Stimulated activated CD4-positive, alpha-beta T cell treated with anti-CD3 and anti-CD28 coated beads, Interleukin-12 subunit alpha, Interleukin-12 subunit beta, amount 100 ng/mL, for 4 hours (primary cell): ENCODE results near the gene AVP.
A peak's percentile ranks its signal among the peaks of the same experiment; 100 is the strongest.

Experiments
- DNase-seq: peaks from one replicate; pipeline ENCODE4 v3.0.0-alpha.2; 2020

AVP gene

DNA sequence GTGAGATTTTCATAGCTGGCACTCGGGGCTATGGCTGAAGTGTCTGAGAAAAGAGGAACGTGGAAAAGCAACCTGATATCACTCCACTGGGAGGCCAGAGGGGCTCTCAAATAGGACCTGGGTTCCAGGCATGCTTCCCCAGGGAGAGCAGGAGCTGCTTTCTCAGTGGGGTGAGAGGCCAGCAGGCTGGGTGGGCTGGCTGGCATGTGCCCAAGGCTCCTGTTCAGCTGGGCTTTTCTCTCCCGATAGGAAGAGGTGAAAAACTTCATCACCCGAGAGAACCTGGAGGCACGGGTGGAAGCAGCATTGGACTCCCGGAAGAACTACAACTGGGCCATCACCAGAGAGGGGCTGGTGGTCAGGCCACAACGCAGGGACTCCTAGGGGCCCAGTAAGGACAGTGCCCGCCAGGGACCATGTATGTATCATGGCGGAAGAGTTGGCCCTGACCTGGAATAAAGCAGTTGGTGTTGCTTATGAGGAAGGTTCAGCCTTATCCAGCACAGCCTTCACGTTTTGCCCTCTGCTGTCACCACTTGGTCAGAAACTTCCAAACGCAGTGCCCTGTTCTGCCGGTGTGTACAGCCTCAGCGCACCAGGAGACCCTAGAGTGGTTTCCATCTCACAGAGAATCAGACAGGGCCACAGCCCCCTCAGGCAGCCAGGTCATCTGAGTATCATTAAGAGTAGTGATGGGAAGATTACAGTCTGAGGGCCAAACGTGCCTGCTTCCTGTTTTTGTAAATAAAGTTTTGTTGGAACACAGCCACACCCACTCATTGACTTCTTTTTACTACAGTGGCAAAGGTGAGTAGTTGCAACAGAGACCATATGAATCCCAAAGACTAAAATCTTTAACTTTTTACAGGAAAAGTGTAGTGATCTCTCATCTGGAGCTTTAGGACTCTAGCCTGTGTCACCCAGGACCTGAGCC is 36.8 kb downstream of the AVP start:
- no peak for DNase-seq

DNA sequence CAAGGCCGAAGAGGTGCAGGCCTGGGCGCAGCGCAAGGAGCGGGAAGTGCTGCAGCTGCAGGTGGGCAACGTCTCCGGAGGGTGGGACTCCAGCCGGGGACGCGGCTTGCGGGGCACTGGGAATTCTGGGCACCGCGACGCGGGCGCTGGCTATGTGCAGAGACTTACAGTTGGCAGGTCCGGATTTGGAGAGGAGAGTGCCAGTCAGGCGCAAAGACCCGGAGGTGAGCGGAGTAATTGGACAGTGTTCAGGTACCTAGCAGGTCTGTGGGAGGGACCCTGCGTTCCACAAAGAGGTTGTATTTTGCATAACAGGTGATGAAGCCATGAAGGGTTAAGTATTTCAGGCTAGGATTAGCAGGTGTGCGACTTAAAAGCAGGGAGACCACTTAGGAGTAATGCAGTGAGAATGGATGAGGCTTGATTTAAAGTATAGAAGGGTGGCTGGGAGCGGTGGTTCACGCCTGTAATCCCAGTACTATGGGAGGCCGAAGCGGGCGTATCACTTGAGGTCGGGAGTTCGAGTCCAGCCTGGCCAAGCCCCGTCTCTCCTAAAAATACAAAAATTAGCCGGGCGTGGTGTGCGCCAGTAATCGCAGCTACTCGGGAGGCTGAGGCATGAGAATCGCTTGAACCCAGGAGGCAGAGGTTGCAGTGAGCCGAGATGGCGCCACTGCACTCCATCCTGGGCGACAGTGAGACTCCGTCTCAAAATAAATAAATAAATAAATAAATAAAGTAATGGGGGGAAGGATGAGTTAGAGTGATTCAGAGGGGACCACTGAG is 37.7 kb downstream of the AVP start:
- no peak for DNase-seq

- DNase-seq, result peak; percentile 81
These were observed 38.5 kb downstream of the AVP start, which contains the start of gene MRPS26 for GRCh38 chr20:3045816-3046676. Gene MRPS26 (plus strand): TSS chr20:3046052. CDS start chr20:3046069, 17 bp downstream.

GRCh38 chr20:3045042-3045815 is 39.3 kb downstream of the AVP start:
- peak; percentile 55 for DNase-seq

GRCh38 chr20:3044336-3044965 is 40.1 kb downstream of the AVP start:
- no peak for DNase-seq

DNA sequence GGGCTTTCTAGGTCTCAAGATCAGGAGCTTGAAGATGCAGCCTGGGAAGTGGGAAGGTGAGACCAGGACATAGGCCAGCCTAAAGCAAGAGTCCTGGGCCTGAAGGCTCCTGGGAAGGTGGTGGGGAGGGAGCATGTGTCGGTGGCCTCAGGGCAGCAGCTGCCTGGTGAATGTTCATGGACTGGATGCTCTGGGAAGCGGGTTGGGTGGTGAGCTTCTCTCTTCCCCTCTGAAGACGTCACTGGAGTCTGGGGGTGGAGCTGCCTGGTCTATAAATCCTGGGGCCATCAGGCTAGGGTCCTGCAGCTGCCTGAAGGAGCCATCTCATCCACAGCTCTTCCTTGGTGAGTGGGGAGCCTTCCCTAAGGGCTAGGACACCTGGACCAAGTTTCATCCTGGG is 41.2 kb downstream of the AVP start, which contains the start of gene GNRH2:
Gene GNRH2, plus strand, starts transcription at position 301 of the 400 bp plus-strand sequence. CDS start 793 bp downstream, outside the sequence.
- DNase-seq, result no peak

DNA sequence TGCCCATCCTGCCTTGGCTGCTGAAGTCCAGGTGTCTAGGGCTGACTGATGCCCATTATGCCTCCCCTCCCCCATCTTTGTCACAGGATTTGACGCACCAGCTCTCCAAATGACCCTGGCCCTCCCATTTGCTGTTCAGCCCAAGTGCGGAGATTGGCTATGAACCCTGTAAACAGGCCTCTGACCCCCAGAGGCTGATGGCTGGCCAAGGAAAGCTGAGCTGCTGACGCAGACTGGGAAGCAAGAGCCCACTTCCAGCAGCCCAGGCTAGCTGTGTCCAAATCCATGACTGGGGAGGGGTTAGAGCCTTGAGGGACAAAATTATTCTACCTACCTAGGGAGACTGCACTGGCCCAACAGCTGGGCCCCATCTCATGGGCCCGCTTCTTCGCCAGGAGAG is 41.9 kb downstream of the AVP start:
- DNase-seq, result no peak

DNA sequence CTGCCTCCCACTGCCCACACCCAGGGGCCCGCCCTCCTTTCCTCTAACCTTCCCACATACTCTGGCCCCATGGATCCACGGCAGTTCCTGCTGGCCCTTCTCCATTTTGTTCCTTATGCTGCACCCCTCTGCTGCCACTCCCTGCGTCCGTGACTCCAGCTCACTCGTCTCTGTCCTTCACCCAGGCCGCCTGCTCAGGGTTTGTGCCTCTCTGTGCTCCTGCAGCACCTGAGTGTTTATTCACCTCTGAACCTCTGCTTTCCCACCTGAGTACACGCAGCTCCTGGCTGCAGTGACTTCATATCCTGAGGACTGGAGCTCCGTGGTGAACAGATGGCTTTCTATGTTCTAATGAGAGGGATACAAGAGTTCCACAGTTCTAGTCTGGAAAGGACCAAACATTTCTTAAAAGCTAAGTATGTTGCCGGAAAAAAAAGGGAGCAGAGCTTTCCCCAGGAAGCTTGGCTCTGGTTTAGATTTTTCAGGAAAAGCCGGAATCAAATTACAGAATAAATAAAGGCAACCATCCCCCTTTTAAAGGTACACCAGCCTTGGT is 42.6 kb downstream of the AVP start:
- no peak for DNase-seq

DNA sequence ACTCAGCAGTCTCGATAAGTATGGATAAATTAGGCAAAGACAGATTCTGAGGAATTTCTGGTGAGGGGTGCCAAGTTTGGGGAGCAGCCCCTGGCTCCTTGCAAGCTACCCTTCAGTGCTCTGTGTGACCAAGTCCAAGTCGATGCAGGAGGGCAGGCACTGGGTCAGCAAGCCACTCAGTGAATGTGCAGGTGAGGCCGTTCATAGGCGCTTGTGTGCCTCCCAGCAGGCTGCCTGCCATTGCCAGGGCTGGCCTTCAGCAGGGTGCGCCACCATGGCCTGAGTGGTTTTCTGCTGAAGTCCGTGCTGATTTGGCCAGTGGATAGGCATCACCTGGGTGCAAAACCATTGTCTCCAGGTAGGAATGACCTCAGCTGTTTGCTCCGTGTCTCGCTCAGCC is 44.4 kb downstream of the AVP start:
- no peak for DNase-seq

DNA sequence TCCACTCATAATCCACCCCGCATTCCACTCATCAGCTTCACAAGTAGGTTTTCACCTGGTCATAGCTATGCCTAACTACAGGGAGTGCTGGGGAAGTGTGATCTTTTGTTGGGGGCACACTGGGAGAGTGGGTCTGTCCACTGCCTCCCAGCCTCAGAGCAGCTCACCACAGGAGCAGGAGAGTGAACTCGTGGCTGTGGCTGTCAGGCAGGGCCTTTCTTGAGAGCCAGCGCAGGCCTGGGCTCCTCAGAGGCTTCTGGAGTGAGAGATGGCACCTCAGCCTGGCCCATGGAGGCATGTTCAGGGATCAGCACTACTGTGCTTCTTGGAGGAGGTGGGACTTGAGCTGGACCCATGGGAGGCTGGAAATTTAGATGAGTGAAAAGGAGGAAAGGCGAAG is 45.1 kb downstream of the AVP start:
- no peak for DNase-seq

- no peak for DNase-seq
These were observed 46.1 kb downstream of the AVP start for GRCh38 chr20:3038454-3038853.

- no peak for DNase-seq
These were observed 46.9 kb downstream of the AVP start for GRCh38 chr20:3037654-3038053.

GRCh38 chr20:3032624-3033023 is 51.9 kb downstream of the AVP start:
- no peak for DNase-seq
